ENCODE data around the gene H1-8. TPM values are rescaled to one million over a fixed set of nuclear protein-coding genes. Genes with fewer than 3 reads are reported as not detected.

Gene H1-8
- total and polyA plus RNA-seq, 9 donors = 0.27 TPM; not detected in 8

DNA sequence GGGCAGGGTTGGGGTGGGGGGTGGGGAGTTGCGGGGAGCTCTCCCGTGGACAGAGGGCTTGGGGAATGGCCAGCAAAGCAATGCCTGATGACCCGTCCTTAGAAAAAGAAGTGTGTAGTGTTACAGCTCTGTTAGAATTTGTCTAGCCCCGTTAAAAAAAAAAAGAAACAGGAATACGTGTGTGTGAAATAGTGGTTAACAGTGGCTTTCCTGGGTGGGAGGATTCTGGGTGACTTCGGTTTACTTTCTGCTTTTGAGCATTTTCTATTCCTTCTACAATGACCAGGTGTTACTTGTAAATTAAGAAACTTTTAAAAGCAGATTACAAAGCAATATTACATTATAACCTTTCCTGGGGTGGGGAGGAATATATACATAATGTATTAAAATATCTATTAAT lies 25.0 kb downstream of the H1-8 start:
- no peak for DNase-seq
- H3K9me3 ChIP-seq = no peaks in the 10 kb centered on the region
- intact Hi-C loops (cut with DNase I) = loop anchor here in 1 of 4 donors (10.0 kb wide), 1 partner anchor 73 kb away; no protein-coding TSS in a partner anchor
- peaks cover 9% of the 10 kb centered on the region for H3K4me1 ChIP-seq (ENCODE audit: insufficient read depth)
- H3K36me3 ChIP-seq = no peaks in the 10 kb centered on the region
- WGBS, 3 donors = 10 to 23% (median 21%) methylated on average over 6 of the region's 6 CpGs
- H3K27me3 ChIP-seq = no peaks in the 10 kb centered on the region
- TF ChIP-seq POLR2A (IDR thresholded peaks at IDR 0.05) (no peak), EP300 (IDR thresholded peaks at IDR 0.05) (no peak)
- TF ChIP-seq, protein P1, sequence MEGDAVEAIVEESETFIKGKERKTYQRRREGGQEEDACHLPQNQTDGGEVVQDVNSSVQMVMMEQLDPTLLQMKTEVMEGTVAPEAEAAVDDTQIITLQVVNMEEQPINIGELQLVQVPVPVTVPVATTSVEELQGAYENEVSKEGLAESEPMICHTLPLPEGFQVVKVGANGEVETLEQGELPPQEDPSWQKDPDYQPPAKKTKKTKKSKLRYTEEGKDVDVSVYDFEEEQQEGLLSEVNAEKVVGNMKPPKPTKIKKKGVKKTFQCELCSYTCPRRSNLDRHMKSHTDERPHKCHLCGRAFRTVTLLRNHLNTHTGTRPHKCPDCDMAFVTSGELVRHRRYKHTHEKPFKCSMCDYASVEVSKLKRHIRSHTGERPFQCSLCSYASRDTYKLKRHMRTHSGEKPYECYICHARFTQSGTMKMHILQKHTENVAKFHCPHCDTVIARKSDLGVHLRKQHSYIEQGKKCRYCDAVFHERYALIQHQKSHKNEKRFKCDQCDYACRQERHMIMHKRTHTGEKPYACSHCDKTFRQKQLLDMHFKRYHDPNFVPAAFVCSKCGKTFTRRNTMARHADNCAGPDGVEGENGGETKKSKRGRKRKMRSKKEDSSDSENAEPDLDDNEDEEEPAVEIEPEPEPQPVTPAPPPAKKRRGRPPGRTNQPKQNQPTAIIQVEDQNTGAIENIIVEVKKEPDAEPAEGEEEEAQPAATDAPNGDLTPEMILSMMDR (IDR thresholded peaks at IDR 0.05) = no peak
- no peak overlapping the region for H3K27ac ChIP-seq
- H3K4me3 ChIP-seq = no peak overlapping the region

DNA sequence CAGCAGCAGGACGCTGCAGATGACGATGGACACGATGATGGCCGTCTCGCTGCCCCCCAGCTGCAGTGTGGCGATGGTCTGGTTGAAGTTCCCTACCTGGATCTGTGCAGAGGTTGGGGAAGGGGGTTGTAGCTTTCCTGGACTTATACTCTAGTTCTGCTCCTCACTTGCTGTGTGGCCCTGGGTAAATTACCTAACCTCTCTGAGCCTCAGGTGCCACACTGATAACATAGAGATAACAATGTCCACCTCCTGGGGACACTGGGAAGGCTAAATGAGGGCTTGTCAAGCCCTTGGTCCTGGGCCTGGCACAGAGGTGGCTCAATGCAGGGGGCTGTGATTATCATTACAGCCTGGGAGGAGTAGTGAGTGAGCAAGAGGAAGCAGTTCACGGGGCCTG lies 26.9 kb downstream of the H1-8 start:
- no peak overlapping the region for H3K4me3 ChIP-seq
- H3K4me1 ChIP-seq (ENCODE audit: insufficient read depth) = peaks cover 9% of the 10 kb centered on the region
- H3K27me3 ChIP-seq = no peaks in the 10 kb centered on the region
- DNase-seq = no peak
- H3K9me3 ChIP-seq = no peaks in the 10 kb centered on the region
- no peak for TF ChIP-seq EP300 (IDR thresholded peaks at IDR 0.05)
- no peak for TF ChIP-seq POLR2A (IDR thresholded peaks at IDR 0.05)
- TF ChIP-seq, protein P1 (IDR thresholded peaks at IDR 0.05) = no peak
- WGBS, 3 donors = 89 to 97% (median 91%) methylated on average over 7 of the region's 7 CpGs
- H3K27ac ChIP-seq = no peak overlapping the region
- intact Hi-C loops (cut with DNase I) = loop anchor here in 1 of 4 donors (10.0 kb wide), 1 partner anchor 75 kb away; no protein-coding TSS in a partner anchor
- no peaks in the 10 kb centered on the region for H3K36me3 ChIP-seq

DNA sequence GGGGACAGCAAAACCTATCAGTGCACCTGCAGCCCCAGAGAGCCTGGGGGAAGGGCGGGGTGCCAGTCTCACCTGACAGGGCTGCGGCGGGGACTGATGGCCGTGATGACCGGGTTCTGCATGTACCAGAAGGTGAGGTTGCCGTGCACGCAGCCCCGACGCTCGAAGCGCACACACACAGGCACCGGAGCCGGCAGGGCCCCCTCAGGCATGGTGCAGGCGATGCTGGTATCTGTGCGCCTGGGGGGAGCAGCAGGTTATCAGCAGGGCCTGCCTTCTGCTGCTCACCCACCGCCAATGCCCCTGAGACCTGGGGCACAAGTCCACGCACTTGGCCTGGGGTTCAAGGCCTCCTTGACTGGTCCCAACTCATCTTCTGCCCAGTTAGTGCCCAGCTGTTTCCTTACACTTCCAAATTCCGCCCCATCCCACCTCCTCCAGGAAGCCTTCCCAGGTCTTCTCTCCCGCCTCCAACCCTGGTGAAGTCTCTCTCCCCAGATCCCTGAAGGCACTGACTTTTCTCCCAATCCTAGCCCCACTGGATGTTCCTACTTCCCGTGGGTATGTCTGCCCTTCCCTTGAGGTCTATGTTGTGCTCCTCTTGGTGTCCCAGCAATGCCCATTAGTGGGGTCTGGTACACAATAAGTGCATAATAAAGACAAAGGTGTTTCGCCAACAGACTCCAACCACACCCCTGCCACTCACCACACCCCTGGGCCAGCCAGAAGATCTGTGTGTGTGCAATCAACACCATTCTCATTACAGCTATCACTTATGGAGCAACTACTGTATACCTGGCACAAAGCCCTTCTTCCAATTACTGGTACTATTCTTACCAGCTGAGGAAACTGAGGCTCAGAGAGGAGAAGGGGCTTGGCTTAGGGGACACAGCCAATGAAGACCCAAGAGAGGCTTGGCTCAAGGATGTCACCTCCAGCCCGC lies 28.9 kb downstream of the H1-8 start:
- H3K27me3 ChIP-seq = no peaks in the 10 kb centered on the region
- intact Hi-C loops (cut with DNase I) = no loop called here
- 94 to 95% (median 94%) methylated on average over 21 to 22 of the region's 22 CpGs for WGBS, 3 donors
- H3K4me3 ChIP-seq = no peak overlapping the region
- DNase-seq = no peak
- no peaks in the 10 kb centered on the region for H3K36me3 ChIP-seq
- peaks cover 8% of the 10 kb centered on the region for H3K4me1 ChIP-seq (ENCODE audit: insufficient read depth)
- no peak for TF ChIP-seq EP300 (IDR thresholded peaks at IDR 0.05)
- no peak for TF ChIP-seq POLR2A (IDR thresholded peaks at IDR 0.05)
- TF ChIP-seq, protein P1 (IDR thresholded peaks at IDR 0.05) = no peak
- H3K9me3 ChIP-seq = no peaks in the 10 kb centered on the region
- H3K27ac ChIP-seq = no peak overlapping the region

DNA sequence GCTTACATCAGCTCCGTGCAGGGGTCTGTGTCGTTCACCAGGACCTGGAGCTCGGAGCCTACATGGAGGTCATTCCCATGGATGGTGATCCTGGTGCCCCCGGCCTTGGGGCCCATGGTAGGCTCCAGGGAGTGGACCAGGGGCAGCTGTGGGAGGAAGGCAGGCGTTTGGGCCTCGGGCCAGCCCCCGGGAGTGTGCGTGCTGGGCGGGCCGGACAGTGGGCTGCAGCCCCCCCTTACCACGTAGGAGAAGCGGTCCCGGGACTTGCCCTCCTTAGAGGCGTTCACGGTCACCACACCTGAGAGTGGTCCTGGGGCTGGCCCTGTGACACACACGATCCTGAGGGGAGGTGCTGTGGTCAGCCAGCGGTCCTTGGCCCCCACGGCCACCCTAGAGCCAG lies 29.6 kb downstream of the H1-8 start:
- no peaks in the 10 kb centered on the region for H3K36me3 ChIP-seq
- H3K4me1 ChIP-seq (ENCODE audit: insufficient read depth) = peaks cover 1% of the 10 kb centered on the region
- no peak overlapping the region for H3K27ac ChIP-seq
- no peak for DNase-seq
- intact Hi-C loops (cut with DNase I) = no loop called here
- no peaks in the 10 kb centered on the region for H3K9me3 ChIP-seq
- H3K4me3 ChIP-seq = no peak overlapping the region
- H3K27me3 ChIP-seq = no peaks in the 10 kb centered on the region
- WGBS, 3 donors = 65 to 72% (median 71%) methylated on average over 18 of the region's 18 CpGs
- TF ChIP-seq POLR2A (IDR thresholded peaks at IDR 0.05) (no peak), EP300 (IDR thresholded peaks at IDR 0.05) (no peak)
- TF ChIP-seq, protein P1 (IDR thresholded peaks at IDR 0.05) = no peak
